Bladder microvascular endothelial cell (primary cell): ENCODE data around the gene PARN. TPM values are rescaled to one million over a fixed set of nuclear protein-coding genes. Genes with fewer than 3 reads are reported as not detected.

Experiments used
- total RNA-seq: library from RNA; depleted of rRNA; stranded (reverse); fragments of >200 nt; gene quantifications from 2 replicates; pipeline ENCODE4 v1.2.3, GENCODE V29; 2014

The PARN gene, protein sequence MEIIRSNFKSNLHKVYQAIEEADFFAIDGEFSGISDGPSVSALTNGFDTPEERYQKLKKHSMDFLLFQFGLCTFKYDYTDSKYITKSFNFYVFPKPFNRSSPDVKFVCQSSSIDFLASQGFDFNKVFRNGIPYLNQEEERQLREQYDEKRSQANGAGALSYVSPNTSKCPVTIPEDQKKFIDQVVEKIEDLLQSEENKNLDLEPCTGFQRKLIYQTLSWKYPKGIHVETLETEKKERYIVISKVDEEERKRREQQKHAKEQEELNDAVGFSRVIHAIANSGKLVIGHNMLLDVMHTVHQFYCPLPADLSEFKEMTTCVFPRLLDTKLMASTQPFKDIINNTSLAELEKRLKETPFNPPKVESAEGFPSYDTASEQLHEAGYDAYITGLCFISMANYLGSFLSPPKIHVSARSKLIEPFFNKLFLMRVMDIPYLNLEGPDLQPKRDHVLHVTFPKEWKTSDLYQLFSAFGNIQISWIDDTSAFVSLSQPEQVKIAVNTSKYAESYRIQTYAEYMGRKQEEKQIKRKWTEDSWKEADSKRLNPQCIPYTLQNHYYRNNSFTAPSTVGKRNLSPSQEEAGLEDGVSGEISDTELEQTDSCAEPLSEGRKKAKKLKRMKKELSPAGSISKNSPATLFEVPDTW
- 13.8 and 21.6 TPM in 2 replicates for total RNA-seq

DNA sequence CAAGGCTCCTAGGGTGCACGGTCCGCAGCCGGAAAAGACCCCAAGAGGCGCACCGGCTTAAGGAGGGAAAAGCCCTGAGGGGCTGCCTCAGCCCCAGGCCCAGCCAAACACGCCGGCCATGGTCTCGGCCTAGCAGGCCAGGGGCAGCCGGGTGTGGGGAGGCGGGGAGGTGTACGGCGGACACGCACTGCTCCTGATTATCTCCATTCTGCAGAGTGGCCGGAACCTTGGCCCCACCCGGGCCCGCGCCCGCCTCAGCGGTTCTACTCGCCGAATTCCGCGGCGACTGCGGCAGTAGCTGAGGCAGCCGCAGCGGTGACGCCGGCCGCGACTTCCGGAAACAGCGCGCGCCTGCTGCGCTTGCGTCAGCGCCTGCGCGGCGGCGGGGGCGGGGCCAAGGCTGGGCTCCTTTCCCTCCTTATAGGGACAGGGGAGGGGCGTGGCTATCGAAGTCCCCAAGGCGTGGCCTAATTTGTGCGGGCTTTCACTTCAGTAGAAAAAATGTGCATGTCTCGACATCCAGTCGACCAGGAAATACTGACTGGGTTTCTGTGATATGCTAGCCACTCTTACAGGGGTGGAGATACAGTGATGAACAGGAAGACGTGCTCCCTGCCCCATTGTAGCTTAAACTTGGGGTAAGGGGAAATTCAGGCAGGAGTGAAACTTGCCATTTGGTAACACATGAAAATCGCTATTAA is at the start of gene PARN:
Gene PARN (minus strand): TSS at position 342 of the 701 bp plus-strand sequence. CDS start 135 bp downstream, at position 207.

DNA sequence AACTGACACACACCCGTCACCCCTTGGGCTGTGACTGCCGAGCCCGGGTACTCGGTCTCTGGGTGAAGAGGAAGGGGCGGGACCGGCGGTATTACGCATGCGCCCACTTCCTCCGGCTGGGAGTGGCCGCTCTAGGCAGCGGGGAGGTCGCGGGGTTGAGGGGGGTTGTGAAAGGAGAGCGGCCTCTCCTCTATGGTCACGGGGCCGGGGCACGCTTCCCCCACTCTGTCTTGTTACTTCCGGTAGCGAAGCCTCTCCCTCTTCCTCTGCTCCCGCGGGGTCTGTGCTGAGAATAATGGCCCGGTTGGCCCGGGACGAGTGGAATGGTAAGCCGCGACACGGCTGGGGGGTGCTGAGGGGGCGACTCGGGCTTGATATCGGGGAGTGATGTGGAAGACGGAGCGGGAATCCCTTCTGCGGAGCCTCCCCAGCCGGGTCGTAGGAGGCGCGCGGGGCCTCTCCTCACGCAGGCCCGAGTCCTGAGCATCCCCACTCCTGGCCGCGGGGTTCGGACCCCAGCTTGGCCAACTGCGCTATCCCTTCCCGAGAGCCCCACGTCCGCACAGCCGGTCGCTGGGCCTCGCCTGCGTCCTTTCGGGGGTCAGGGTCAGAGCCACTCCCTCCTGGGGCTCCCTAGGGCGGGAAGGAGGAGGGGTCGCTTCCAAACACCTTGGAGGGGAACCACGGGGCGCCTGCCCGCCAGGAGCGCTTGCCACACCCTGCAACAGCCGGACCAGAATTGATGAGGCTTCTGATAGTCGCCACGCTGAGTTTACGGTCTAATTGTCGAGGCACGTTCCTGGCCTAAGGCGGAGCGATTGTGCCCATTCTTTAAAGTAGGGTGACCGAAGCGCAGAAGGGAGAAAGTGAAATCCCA is 2.9 kb upstream of the PARN start, which contains the start of gene BFAR:
Gene BFAR (plus strand): TSS at position 259 of the 877 bp plus-strand sequence. CDS start 11,396 bp downstream, outside the sequence.

Other genes starting within 250 kb of the PARN start
- 53.9 and 61.9 TPM in 2 replicates for gene BFAR, start 2.7 kb upstream of the PARN start, total RNA-seq
- gene PLA2G10, start 64.0 kb upstream of the PARN start, total RNA-seq, result not detected in 2 replicates
- 0.16 and 1.3 TPM in 2 replicates for gene NPIPA3, start 73.2 kb upstream of the PARN start, total RNA-seq
- gene NPIPA2, start 112.3 kb upstream of the PARN start, total RNA-seq, result 0.16 and 1.3 TPM in 2 replicates
- gene NOMO1, start 203.5 kb upstream of the PARN start, total RNA-seq, result 88.9 and 185 TPM in 2 replicates